Tibial artery (tissue), 4 donors: ENCODE data around the gene COL5A2.
A peak's percentile ranks its signal among the peaks of the same experiment; 100 is the strongest.

Source experiments
- DNase-seq, 2 donors: peaks; one replicate each; pipeline ENCODE4 v3.0.0-alpha.2; 2019
- H3K27ac ChIP-seq, 2 donors: fragments of 200-600 bp; sonication (generic) in 1 of 2; 1 replicate in 1 of 2; 2 replicates in 1 of 2; pipeline ENCODE4 v1.5.1; 2018 to 2019; ENCODE audit warnings: mild to moderate bottlenecking in 1 of 2
- H3K27me3 ChIP-seq, 2 donors: fragments of 200-600 bp; sonication (generic) in 1 of 2; one replicate each; pipeline versions ENCODE4 v1.5.1 to v1.6.0; 2016 to 2019
- H3K36me3 ChIP-seq, 3 donors: fragments of 200-600 bp; sonication (generic) in 2 of 3; one replicate each; pipeline ENCODE4 v1.5.1; 2016 to 2019; ENCODE audit warnings: mild to moderate bottlenecking in 2 of 3
- H3K4me1 ChIP-seq, 4 donors: fragments of 200-600 bp; sonication (generic) in 2 of 4; 1 replicate in 3 of 4; 2 replicates in 1 of 4; pipeline ENCODE4 v1.5.1; 2016 to 2019
- H3K4me3 ChIP-seq, 2 donors: fragments of 200-600 bp; sonication (generic) in 1 of 2; 1 replicate in 1 of 2; 2 replicates in 1 of 2; pipeline ENCODE4 v1.5.1; 2018 to 2019; ENCODE audit warnings: mild to moderate bottlenecking in 2 of 2
- H3K9me3 ChIP-seq, 3 donors: fragments of 200-600 bp; sonication (generic) in 1 of 3; one replicate each; pipeline ENCODE4 v1.5.1; 2016 to 2019
- intact Hi-C: fragments of 100-400 bp; cut with DNase I; formaldehyde crosslinking; loops from one replicate; pipeline ENCODE4 v1.15.0; 2023; ENCODE audit warnings: low total_unique reads
- TF ChIP-seq, protein P1 (sequence below), 2 experiments: fragments of 200-600 bp in 1 of 2; fragments of 450-650 bp in 1 of 2; IDR thresholded peaks; one replicate each; pipeline ENCODE4 v1.5.1; 2017 to 2019; ENCODE audit warnings: antibody characterized with exemption in 2 of 2, mild to moderate bottlenecking in 1 of 2, moderate library complexity in 1 of 2

The COL5A2 gene

DNA sequence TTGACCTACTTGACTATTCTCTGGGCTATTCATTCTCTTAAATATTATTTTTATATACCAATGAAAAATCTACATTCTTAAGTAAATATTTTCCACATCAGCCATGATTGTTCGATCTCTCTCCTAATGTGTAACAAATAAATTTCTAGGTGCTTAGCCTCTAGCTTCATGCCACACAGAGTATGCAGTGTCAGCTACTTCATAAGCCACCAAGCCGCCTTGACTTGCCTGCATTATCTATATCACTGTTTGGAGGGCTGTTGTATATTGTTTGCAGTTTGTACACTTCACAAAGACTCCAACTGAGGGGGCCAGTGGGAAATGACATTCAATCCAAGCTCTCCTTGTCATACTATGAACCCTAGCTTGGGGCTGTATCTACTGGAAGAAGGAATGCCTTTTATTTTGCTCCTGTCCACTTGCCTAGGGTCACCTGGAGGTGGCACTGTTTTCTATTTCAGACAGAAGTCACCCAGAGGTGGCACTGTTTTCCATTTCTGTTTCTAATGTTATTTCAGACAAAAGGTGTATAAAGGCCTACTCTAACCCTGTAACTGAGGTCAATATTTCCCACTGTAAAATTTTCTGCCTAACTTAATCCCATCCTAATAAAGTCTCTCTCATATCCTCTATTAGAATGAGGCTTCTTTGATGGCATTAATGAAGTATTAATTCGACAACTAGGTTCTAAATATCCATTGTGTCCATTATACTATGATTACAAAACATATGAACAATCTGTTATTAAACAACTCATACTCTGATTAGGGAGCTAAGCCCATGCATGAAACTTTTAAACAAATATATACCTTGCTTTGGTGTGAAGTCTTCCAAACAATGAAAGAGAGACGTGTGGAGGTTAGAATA, 36.4 kb downstream of the COL5A2 start:
- intact Hi-C loops = no loop called here
- Histone ChIP-seq H3K4me1 (peaks cover 0 to 65% (median 5%) of the 10 kb centered on the region in 4 donors), H3K36me3 (no peaks in the 10 kb centered on the region), H3K4me3 (no peak overlapping the region), H3K27me3 (no peaks in the 10 kb centered on the region), H3K27ac (no peak overlapping the region), H3K9me3 (no peaks in the 10 kb centered on the region)
- TF ChIP-seq, protein P1, sequence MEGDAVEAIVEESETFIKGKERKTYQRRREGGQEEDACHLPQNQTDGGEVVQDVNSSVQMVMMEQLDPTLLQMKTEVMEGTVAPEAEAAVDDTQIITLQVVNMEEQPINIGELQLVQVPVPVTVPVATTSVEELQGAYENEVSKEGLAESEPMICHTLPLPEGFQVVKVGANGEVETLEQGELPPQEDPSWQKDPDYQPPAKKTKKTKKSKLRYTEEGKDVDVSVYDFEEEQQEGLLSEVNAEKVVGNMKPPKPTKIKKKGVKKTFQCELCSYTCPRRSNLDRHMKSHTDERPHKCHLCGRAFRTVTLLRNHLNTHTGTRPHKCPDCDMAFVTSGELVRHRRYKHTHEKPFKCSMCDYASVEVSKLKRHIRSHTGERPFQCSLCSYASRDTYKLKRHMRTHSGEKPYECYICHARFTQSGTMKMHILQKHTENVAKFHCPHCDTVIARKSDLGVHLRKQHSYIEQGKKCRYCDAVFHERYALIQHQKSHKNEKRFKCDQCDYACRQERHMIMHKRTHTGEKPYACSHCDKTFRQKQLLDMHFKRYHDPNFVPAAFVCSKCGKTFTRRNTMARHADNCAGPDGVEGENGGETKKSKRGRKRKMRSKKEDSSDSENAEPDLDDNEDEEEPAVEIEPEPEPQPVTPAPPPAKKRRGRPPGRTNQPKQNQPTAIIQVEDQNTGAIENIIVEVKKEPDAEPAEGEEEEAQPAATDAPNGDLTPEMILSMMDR (IDR thresholded peaks at IDR 0.05) = peak; percentile 16 to 22
- no peak for DNase-seq

DNA sequence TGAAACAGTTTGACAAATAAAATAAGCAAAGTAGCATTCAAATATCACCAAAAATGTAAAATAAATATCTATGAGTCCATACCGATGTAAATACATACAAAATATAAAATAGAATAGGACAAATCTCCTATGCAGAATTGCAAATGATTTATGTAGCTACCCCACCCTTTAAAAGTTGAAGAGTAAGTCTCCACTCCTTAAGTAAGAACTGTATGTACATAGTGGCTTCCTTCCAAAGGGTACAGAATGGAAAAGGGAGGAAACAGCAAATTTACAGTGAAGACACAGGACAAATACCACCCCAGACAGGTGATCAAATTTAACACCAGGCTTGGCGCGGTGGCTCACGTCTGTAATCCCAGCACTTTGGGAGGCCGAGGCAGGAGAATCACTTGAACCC, 40.8 kb downstream of the COL5A2 start:
- H3K4me3 ChIP-seq = no peak overlapping the region
- peaks cover 0 to 46% (median 2%) of the 10 kb centered on the region in 4 donors for H3K4me1 ChIP-seq
- H3K27me3 ChIP-seq = no peaks in the 10 kb centered on the region
- no peak overlapping the region for H3K27ac ChIP-seq
- no peaks in the 10 kb centered on the region for H3K36me3 ChIP-seq
- TF ChIP-seq, protein P1 (IDR thresholded peaks at IDR 0.05) = no peak
- no peak for DNase-seq
- H3K9me3 ChIP-seq = no peaks in the 10 kb centered on the region
- intact Hi-C loops = no loop called here

DNA sequence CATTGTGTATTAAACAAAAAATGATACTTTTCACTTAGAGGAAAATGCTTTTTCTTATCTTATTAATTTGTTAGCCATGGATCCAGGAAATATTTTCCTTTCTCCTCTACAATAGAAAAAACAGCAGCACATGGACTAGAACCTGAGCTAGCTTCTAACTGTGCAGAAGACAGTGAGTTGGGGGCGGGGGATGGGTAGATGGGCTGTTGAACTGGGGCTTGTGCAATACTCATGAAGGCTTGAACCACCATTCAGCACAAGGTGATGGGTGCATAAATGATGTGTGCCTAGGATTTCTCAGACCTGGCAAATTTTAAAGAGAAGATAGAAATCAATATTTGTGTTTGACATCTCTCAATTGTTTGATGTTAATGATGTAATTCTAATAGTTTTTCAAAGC, 42.0 kb downstream of the COL5A2 start:
- Histone ChIP-seq H3K27ac (no peak overlapping the region), H3K4me1 (peaks cover 0 to 36% (median 2%) of the 10 kb centered on the region in 4 donors), H3K9me3 (no peaks in the 10 kb centered on the region), H3K27me3 (no peaks in the 10 kb centered on the region), H3K4me3 (no peak overlapping the region), H3K36me3 (no peaks in the 10 kb centered on the region)
- TF ChIP-seq, protein P1 (IDR thresholded peaks at IDR 0.05) = no peak
- DNase-seq = no peak
- intact Hi-C loops = no loop called here

DNA sequence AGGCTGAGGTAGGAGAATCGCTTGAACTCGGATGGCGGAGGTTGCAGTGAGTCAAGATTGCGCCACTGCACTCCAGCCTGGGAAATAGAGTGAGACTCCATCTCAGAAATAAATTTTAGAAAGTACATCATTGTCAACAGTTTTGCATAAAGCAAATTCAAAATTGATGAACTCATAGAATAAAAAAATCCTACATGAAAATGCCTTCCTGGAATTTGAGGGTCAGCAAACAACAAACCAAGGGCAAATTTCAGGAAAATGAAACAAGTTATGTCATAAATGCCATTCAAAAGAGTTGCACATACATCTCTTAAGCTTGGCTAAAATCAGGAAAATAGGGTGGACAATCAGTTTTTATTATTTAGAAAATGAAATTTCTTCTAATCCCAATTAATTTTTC, 45.1 kb downstream of the COL5A2 start:
- TF ChIP-seq, protein P1 (IDR thresholded peaks at IDR 0.05) = no peak
- intact Hi-C loops = no loop called here
- no peak for DNase-seq
- H3K4me3 ChIP-seq = no peak overlapping the region
- no peaks in the 10 kb centered on the region for H3K27me3 ChIP-seq
- no peaks in the 10 kb centered on the region for H3K36me3 ChIP-seq
- H3K9me3 ChIP-seq = no peaks in the 10 kb centered on the region
- H3K27ac ChIP-seq = no peak overlapping the region
- peaks cover 0 to 62% (median 2%) of the 10 kb centered on the region in 4 donors for H3K4me1 ChIP-seq

DNA sequence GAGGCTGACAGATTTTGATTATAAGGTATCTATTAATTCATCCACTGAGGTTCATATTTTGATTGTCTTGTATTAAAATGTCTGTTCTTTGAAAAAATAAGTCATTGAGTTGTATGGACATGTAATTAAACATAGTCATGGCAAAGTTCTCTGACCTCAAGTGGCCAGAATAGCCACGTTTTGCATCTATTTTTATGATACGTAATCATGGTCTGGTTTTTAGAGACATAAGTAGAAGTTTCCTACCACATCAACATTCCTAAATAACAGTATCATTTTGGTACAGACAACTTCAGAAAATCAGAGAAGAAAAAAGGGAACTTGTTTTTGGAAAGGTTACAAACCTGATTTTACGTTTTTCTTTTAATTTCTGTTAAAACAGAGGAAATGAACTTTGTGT, 47.6 kb downstream of the COL5A2 start:
- Histone ChIP-seq H3K4me3 (no peak overlapping the region), H3K27me3 (no peaks in the 10 kb centered on the region), H3K4me1 (peaks cover 0 to 66% (median 2%) of the 10 kb centered on the region in 4 donors), H3K9me3 (no peaks in the 10 kb centered on the region), H3K36me3 (no peaks in the 10 kb centered on the region), H3K27ac (no peak overlapping the region)
- TF ChIP-seq, protein P1 (IDR thresholded peaks at IDR 0.05) = no peak
- intact Hi-C loops = no loop called here
- no peak for DNase-seq
